Activated T-cell treated with anti-CD3 and anti-CD28 coated beads, Interleukin-2, amount 50 U/mL, for 4 hours (primary cell): ENCODE results near the gene CD163L1. TPM values are rescaled to one million over a fixed set of nuclear protein-coding genes. Genes with fewer than 3 reads are reported as not detected.
"Not testable (repeated sequence)": the region's sequence is repeated elsewhere in the genome, so short reads cannot be mapped to it uniquely, and the experiment has no call there.

ENCODE experiments used
- ATAC-seq, 2 donors: fragments of 200-7000 bp; cut with Tn5 transposase; one replicate each; pipeline ENCODE4 v1.10.0; 2021
- DNase-seq: peaks from one replicate; pipeline ENCODE4 v3.0.0-alpha.2; 2020
- H3K27me3 Mint-ChIP-seq: one replicate; pipeline ENCODE4 v1.8.0; 2021; ENCODE audit warnings: low read depth, mixed read lengths
- H3K36me3 Mint-ChIP-seq: one replicate; pipeline ENCODE4 v1.8.0; 2022; ENCODE audit warnings: mixed read lengths; ENCODE audit not compliant: insufficient read depth
- H3K4me1 Mint-ChIP-seq: one replicate; pipeline ENCODE4 v1.8.0; 2021; ENCODE audit warnings: low read depth, mixed read lengths
- H3K4me3 Mint-ChIP-seq: one replicate; pipeline ENCODE4 v1.8.0; 2021; ENCODE audit warnings: mild to moderate bottlenecking, moderate library complexity, mixed read lengths
- H3K9me3 Mint-ChIP-seq: one replicate; pipeline ENCODE4 v1.8.0; 2021; ENCODE audit warnings: mixed read lengths
- total RNA-seq, 3 donors: library from RNA; stranded (reverse); gene quantifications; one replicate each; pipeline ENCODE4 v1.2.1, GENCODE V29; 2021

CD163L1 gene
- total RNA-seq, 3 donors from 2014 or later = 0.40 TPM; not detected in 2

DNA sequence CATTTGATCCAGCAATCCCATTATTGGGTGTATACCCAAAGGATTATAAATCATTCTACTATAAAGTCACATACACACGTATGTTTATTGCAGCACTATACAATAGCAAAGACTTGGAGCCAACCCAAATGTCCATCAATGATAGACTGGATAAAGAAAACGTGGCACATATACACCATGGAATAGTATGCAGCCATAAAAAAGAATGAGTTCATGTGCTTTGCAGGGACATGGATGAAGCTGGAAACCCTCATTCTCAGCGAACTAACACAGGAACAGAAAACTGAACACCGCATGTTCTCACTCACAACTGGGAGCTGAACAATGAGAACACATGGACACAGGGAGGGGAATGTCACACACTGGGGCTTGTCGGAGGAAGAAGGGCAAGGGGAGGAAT is 106.2 kb downstream of the CD163L1 start:
- H3K9me3 Mint-ChIP-seq, DNase-seq, H3K4me1 Mint-ChIP-seq, H3K27me3 Mint-ChIP-seq, H3K4me3 Mint-ChIP-seq, ATAC-seq, H3K36me3 Mint-ChIP-seq: not testable (repeated sequence)

DNA sequence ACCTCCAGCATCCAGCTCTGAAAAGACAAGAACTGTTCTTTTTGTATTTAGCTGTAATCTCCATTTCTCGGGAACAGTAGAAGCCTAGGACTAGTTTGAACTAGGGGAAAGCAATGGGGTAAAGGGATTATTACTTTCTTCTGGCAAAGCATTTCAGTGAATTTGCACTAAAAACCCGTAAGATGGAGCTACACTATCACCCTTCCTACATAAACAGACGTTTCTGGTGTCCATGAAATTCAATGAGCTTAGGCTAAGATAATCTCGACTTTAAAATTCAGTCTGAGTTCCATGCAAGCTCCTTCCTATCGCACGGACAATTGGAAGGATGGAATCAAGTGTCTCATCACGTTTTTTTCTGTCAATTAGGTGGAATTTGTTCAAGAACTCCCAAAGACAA is 116.0 kb downstream of the CD163L1 start:
- no peak overlapping the region for H3K4me3 Mint-ChIP-seq
- peaks cover 4% of the 10 kb centered on the region for H3K4me1 Mint-ChIP-seq
- peaks cover 17% of the 10 kb centered on the region for H3K27me3 Mint-ChIP-seq
- H3K36me3 Mint-ChIP-seq = no peaks in the 10 kb centered on the region
- no peaks in the 10 kb centered on the region for H3K9me3 Mint-ChIP-seq
- ATAC-seq (no peak), DNase-seq (no peak)

DNA sequence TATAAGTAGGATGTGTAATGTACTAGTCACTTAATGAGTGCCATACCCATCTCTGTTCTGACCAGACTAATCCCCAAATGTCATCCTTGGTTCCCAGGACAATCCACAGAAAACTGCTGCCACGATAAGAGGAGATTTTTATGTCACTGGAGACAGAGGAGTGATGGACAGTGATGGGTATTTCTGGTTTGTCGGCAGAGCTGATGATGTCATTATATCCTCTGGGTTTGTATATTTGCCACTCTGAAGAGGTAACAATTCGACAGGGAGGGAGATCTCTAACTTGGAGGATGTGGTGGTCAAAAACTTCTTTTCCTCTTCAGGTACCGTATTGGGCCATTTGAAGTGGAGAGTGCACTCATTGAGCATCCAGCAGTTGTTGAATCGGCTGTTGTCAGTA is 119.8 kb downstream of the CD163L1 start:
- Mint-ChIP-seq H3K27me3 (peaks cover 7% of the 10 kb centered on the region), H3K9me3 (no peaks in the 10 kb centered on the region), H3K4me3 (no peak overlapping the region), H3K36me3 (no peaks in the 10 kb centered on the region), H3K4me1 (no peaks in the 10 kb centered on the region)
- no peak for DNase-seq
- no peak for ATAC-seq

DNA sequence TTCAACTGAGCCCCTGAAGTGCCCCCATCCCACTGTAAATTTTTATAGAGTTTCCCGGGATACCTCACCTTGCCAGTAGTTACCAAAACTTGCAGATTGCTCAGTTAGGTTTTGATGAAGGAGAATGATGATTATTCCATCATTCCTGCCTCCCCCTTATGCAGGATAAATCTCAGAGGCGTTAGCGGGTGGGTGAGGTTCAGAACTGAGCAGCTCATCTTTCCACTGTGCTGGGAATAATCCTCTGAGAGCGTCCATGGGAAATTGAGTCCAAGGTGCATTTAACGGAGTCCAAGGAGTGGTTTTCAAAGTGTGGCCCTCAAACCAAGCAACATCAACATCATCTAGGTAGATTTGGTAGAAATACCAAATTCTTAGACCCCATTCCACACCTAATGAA is 121.4 kb downstream of the CD163L1 start:
- no peaks in the 10 kb centered on the region for H3K9me3 Mint-ChIP-seq
- ATAC-seq (no peak), DNase-seq (no peak)
- H3K36me3 Mint-ChIP-seq = no peaks in the 10 kb centered on the region
- H3K4me1 Mint-ChIP-seq = no peaks in the 10 kb centered on the region
- H3K27me3 Mint-ChIP-seq = peaks cover 1% of the 10 kb centered on the region
- H3K4me3 Mint-ChIP-seq = no peak overlapping the region

DNA sequence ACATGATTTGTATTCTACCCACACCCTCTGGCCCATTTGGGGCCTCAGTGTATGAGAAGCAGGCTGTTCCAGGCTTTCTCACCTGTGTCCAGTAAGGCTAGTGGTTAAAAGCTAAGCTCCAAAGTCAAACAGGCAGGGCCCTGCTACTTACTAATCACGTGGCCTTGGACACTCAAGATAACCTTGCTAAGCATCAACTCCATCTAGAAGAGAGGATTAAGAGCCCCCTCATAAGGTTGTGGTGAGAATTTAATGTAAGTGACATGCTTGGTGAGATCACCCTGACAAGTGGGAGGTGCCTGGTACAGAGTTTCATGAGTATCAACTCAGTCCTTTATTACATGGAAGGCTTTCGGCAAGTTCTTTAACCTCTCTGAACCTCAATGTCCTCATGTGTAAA is 122.3 kb downstream of the CD163L1 start:
- ATAC-seq (no peak), DNase-seq (no peak)
- Mint-ChIP-seq H3K36me3 (no peaks in the 10 kb centered on the region), H3K27me3 (no peaks in the 10 kb centered on the region), H3K4me1 (no peaks in the 10 kb centered on the region), H3K9me3 (no peaks in the 10 kb centered on the region), H3K4me3 (no peak overlapping the region)

DNA sequence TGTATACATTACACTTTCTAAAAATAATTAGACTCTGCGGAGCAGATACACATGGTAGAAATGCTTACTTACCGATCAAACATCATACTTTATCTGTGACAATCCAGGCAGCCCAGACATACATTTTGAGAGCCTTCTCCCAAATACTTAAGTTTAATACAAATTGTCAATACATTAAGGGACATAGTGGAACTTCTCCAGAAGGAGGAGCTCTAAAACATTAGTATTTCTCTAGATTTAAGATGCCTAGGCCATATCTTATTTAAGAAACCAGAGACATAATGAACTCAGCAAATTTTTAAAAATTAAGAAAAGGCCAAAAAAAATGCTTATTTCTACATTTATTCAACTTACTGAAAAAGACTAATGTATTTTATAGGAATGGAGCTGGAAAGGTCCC is 124.0 kb downstream of the CD163L1 start:
- DNase-seq = no peak
- no peaks in the 10 kb centered on the region for H3K36me3 Mint-ChIP-seq

DNA sequence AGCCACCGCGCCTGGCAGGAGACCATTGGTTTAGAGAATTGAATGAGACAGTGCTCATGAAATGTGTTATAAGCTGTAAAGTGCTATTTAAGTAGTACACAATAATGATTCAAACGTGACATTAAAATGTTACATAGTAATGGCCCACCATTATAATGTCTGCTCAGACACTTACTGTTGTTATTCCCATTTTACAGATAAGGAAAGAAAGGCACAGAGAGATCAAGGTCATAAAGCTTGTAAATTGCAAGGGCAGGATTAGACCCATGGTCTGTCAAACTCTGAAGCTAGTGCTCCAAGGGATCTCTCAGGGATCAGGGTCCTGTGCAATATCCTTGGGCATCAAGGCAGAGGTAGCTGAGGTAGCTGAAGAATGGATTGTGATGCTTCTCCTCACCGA is 133.9 kb downstream of the CD163L1 start:
- Mint-ChIP-seq H3K4me1 (no peaks in the 10 kb centered on the region), H3K36me3 (no peaks in the 10 kb centered on the region), H3K27me3 (no peaks in the 10 kb centered on the region), H3K9me3 (no peaks in the 10 kb centered on the region), H3K4me3 (no peak overlapping the region)
- ATAC-seq = no peak
- no peak for DNase-seq

More for the DNA sequence above, 124.0 kb downstream of the CD163L1 start:
- ATAC-seq = no peak
- H3K4me1 Mint-ChIP-seq = no peaks in the 10 kb centered on the region
- H3K4me3 Mint-ChIP-seq = no peak overlapping the region
- no peaks in the 10 kb centered on the region for H3K27me3 Mint-ChIP-seq
- H3K9me3 Mint-ChIP-seq = no peaks in the 10 kb centered on the region

Other genes starting within 250 kb of the CD163L1 start
- not detected for gene ACSM4, start 140.1 kb downstream of the CD163L1 start, total RNA-seq
- gene CD163, start 59.6 kb upstream of the CD163L1 start, total RNA-seq = under 1 TPM; 0.61 to 0.81 (median 0.65) TPM
- gene APOBEC1, start 221.8 kb upstream of the CD163L1 start, total RNA-seq = not detected